HG03457 (cell line): ENCODE data around the gene AFF3.
"Not testable (repeated sequence)": the region's sequence is repeated elsewhere in the genome, so short reads cannot be mapped to it uniquely, and the experiment has no call there.

ENCODE experiments used
- ATAC-seq: cut with Tn5 transposase; IDR thresholded peaks from one replicate; pipeline ENCODE4 v1.9.1; 2021; ENCODE audit warnings: moderate number of reproducible peaks; ENCODE audit not compliant: unreplicated experiment

AFF3 gene

DNA sequence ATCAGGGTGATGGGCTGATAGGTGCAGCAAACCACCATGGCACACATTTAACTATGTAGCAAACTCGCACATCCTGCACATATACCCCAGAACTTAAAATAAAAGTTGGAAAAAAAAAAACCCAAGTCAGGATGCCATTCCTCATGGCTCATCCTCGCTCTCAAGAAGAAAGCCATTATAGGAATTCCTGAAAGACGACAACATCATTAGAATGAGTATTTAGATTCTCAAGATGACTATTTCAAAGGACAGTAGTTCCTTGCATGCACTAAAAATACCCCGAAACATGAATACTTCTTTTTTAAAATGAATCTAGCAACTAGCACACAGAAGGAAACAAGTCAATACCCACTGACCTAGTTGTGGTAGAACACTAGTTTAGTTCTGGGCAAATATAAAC, 366.8 kb downstream of the AFF3 start:
- ATAC-seq = no peak

DNA sequence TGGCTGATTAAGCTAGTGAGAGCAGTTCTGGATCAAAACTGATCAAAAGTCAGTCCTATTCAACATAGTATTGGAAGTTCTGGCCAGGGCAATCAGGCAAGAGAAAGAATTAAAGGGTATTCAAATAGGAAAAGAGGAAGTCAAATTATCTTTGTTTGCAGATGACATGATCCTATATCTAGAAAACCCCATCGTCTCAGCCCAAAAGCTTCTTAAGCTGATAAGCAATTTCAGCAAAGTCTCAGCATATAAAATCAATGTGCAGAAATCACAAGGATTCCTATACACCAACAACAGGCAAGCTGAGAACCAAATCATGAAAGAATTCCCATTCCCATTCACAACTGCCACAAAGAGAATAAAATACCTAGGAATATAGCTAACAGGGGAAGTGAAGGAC, 368.7 kb downstream of the AFF3 start:
- not testable (repeated sequence) for ATAC-seq

DNA sequence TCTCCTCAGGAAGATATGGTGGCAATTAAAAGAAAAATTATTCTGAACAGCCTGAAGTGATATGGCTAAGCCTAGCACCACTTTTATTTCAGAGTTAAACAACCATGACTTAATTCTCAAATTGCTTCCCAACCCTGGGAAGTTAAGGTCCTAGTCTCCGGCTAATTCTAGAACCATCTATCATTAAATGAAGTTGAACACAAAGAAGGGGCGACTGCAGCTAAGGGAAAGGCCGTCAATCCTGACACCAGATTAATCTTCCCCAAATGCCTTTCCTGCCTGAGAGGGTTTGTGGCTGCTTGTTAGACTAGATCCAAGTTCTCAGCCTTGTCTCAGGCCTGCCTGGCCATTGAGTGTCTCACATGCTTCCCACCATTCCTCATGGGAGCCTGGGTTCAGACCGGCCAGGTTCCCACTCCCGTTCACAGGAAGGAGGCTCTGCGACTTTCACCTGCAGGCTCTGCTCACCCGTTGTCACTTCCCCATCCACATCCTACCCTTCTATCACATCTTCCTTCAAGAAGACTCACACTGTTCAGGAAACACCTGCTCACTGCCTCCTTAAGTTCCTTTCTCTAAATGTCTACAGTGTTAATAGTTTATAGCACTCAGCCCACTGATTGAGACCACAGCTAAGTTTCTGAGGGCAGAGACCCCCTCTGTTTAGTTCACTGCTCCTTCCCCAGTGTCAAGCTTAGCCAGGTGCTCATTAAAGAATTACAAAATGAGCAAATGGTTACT, 369.6 kb downstream of the AFF3 start:
- no peak for ATAC-seq

DNA sequence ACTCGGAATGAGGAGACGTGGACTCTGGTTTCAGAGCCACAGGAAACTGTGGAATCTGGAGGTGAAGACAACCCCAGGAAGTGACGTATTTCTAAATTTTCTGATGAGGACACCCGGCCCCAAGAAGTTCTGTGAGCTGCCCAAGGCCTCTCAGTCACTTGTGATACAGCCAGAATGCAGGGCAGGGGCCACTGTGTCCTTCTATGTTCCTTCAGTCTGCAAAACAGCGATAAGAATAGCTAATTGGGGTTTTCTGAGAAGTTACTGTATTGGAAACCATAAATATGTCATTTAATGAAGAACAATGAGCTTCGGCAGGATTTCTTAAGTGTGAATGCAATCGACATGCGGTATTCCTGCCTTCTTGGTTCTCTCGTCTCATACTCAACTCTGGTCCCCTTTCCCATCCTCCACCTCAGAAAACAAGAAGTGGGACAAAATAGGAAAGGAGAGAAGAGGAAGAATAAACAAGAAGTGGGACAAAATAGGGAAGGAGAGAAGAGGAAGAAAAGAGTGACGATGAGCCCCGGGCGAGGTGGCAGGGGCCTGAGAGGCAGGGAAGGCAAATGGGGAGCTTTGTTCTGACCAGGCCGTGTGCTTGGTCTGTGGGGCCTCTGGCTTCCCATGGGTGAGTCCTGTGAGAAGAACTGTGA, 370.6 kb downstream of the AFF3 start:
- no peak for ATAC-seq

DNA sequence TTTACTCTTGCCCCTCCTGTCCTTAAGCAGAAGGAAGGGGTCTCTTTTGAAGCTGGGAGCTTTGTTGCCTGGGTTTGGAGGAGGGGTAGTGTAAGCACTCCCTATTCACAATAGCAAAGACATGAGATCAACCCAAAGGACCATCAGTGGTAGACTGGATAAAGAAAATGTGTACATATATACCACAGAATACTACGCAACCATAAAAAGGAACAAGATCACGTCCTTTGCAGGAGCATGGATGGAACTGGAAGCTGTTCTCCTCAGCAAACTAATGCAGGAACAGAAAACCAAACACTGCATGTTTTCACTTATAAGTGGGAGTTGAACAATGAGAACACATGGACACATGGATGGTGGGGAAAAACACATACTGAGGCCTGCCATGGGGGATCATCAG, 371.5 kb downstream of the AFF3 start:
- no peak for ATAC-seq

DNA sequence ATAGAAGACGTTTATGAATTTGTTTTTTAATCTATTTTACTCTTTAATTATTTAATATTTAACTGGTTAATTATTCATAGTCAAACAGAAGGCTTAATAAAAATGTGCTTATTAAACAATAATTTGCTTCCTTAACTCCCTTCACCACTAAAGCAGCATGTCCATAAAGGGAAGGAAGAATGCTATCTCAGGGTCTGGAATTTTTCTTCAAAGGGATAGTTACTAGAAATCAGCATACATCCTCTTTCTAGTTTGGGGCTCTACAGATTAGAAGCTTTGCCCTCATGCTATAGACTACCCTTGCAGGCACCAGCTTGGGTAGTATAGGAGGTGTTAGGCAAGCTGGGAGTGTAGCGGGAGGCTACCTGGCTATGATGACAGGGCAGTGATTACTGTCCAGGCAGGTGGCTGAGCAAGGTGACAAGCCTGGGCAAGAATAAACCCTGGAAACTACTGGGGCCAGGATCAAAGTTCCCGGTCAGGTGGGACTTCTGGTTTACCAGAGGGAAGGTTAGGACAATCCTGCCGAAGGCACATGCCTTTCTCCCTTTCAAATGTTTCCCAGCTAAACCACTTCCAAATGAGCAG, 376.6 kb downstream of the AFF3 start:
- no peak for ATAC-seq

DNA sequence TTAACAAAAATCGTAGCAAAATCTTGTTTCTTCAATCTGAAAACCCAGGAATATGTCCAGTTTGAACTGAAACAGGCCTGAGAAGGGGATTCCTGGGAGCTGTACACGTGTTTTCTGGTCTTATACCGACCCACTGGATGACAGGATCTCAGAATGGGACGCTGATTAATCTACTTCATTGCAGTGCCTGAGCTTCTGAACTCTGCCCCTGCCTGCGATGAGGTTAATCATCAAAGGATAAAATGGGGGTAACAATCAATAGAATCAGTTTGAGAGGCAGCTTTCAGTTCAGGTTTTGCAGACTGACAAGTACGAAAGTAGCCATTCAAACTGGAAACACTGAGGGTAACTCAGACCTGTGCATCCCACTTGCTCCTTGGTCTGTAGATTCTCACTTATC, 378.6 kb downstream of the AFF3 start:
- no peak for ATAC-seq

DNA sequence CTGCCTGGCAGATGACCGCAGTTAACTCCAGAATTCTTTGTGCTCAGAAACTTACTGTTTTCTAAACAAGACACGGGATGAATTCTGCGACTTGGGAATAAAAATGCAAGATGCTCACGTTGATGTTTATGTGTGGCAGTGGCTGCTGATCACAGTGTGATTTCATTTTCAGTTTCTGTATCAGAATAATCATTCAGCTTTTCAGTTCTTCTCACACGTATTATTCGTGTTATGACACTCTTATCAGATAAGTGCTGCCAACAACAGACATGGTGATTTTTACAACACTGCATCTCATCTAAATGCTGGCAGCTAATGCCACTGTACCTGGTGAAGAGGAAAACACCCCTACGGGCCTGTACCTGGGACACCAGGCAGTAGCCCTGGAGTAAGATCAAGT, 379.7 kb downstream of the AFF3 start:
- ATAC-seq = no peak

DNA sequence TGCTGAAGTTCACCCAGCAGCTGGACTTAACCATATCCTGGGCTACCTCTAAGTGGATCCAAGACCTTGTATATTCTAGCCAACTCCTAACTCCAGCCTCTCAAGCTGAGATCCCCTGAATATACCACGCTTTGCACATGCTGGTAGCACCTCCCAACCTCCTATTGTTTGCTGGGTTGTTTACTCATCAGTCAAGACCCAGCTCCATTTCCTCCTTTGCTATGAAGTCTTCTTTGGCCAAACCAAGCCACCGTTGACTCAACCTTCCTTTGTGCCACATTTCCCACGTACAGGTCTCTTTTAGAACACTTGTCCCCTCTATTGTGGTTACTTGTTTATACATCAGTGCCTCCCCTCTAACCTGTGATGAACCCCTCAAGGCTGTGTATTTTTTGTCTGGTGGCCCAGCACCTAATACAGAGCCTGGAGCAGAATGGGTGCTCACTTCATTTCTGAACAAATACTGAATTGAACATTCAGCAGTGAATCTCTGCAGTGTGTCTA, 384.7 kb downstream of the AFF3 start:
- no peak for ATAC-seq

DNA sequence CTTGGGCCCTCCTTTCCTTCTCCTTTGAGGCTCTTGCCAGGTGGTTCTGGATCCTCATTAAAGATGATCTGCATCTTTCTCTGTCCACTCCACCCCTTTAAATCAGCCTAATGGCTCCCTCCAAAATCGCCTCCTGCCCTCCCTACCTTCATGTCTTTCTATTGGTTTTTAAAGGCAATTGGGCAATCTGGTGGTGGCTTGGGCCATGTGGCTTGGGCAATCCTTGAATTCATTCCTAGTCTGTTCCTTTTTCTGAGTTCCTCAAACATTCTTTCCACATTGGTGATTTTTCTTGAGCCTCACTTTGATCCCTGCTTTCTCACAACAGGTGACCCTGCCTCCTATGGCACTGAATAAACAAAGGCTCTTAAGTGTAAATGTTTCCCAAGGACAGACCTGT, 386.3 kb downstream of the AFF3 start:
- ATAC-seq = no peak

DNA sequence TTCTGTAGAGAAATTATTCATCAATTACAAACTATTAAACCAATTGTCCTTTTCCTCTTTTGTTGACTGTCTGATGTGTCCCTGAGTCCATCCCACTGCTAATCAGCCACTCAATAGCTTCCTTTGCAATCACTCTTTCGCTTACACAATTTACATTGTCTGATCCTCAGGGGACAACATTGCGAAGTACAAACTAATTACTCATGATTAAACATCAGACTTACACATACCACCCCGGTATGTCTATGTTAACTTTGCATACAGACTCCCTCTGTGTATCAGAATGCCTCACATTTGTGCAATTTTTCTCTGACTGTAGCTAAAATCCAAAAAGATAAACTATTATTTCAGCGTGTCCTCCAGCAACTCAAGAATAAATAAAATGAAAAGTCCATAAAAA, 388.2 kb downstream of the AFF3 start:
- ATAC-seq = no peak

DNA sequence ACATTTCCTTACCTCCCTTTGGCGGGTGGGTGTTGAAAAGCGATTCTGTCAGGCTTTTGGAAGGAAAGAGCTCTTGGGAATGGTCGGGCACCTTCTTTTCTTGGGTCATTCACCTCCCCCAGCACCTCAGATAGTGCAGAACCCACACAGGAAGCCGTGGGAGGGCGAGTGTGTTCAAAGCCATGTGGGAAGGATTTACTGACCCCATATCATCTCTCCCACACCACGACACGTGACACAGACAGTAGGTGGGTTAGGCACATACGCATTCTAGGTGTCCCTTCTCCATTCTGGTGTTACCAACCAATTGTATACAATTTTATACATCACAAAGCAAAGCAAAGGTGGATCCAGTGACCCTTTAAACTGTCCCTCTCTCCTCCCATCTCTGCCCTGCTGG, 388.9 kb downstream of the AFF3 start:
- no peak for ATAC-seq

DNA sequence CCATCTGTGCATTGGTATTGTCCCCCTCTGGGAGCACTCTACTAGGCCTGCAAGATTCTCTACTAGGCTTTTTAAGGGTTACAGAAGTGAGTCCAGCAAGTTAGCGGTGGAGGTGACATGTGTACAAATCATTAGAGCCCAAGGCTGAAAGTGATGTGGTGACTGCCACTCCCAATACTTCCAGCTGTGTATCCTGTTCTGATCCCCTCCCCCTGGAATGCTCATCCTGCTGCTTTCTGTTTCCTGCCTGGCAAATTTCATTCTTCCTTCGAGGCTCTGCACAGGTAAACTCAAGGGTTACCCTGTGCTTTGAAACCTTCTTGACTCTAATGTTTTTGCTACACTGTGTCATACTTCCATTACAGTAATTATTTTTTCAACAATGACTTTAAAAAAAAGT, 394.0 kb downstream of the AFF3 start:
- no peak for ATAC-seq

DNA sequence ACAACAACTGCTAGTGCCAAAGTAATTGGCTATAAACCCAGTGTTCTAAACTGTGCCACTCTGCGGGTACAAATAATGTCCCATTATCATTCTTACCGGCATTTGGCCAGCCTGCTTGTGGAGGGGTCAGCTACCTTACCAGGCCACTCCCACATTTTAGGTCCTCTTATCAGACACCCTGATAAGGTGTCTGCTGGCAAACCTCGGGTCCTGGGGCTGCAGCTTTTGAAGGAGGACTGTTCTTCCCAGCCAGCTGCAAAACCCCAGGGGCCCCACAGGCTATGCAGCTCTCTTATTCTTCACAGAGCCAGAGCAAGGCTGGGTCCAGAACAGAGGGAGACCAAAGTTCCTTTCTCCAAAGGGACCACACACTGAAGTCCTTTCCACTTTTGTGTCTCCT, 394.5 kb downstream of the AFF3 start:
- no peak for ATAC-seq

DNA sequence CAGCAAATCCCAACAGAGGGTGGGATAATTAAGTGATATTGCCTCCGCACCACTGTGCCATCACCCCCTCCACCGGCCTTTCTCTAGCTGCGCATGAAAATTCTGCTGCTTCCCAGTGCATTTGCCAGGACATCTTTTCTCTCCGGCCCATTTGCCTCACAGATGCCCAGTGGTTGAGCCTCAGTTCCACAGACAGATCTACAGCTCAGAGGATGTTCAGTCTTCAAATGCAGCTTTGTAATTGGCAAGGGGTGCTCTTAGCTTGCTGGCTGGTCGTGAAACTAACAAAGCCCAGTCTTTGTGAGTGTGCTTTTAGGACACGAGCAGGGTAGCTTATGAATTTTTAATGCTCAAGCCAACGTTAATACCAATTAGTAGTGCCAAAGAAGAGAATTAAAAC, 399.2 kb downstream of the AFF3 start:
- ATAC-seq = no peak

DNA sequence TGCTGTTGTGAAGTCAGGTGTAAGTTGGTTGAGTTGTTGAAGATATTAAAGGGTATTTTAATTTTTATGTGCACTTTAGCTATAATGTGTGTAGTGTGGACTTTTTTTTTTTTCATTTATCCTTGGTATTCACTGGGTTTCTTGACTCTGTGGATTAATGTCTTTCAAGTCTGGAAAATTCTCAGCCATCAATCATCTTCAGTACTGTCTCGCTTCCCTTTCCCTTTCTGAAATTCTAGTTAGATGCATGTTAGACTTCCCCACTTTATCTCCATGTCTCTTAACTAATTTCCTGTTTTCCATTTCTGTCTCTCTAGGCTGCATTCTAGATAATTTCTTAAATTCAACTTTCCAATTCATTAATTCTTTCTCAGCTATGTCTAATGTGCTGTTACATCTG, 404.9 kb downstream of the AFF3 start:
- no peak for ATAC-seq

DNA sequence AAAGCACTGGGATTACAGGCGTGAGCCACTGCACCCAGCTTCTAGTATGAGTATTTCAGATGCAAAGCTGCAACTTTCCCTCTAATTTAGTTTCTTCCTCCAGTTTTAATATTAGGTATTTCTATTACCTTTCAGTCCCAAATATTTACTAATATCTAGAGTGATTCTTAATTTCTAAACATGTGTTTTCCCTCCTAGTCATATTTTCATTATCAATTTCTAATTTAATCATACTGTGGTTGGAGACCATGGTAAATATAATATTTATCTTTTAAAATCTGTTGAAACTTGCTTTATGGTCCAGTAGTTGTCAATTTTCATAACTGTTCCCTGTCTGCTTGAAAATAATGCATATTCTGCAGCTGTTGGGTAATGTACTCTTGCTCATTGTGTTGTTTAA, 406.6 kb downstream of the AFF3 start:
- ATAC-seq = no peak

DNA sequence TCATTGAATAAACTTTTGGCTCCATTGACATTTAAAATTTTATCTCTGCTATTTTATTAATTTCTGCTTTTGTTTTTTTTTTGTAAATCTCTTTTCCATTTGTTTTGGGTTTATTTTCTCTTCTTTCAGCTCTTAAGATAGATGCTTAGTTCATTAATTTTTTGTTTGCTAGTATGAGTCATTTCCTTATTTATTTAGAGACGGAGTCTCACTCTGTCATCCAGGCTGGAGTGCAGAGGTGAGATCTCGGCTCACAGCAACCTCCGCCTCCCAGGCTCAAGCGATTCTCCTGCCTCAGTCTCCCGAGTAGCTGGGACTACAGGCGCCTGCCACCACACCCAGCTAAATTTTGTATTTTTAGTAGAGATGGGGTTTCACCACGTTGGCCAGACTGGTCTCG, 407.1 kb downstream of the AFF3 start:
- ATAC-seq = not testable (repeated sequence)

DNA sequence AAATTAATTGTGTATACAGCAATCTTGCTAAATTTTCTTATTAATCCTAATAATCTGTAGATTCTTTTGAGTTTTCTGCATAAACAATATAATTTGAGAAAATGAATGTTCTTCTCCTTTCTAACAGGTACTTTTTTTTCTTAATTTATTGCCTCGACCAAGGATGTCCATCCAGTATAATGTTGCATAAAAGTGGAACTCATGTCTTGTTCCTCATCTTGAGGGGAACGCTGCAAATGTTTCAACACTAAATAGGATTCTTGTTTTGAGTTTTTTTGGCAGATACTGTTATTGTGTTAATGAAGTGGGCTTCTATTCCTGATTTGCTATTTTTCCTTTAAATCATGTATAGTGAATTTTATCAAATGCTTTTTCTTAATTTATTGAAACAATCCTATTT, 408.2 kb downstream of the AFF3 start:
- ATAC-seq = no peak

DNA sequence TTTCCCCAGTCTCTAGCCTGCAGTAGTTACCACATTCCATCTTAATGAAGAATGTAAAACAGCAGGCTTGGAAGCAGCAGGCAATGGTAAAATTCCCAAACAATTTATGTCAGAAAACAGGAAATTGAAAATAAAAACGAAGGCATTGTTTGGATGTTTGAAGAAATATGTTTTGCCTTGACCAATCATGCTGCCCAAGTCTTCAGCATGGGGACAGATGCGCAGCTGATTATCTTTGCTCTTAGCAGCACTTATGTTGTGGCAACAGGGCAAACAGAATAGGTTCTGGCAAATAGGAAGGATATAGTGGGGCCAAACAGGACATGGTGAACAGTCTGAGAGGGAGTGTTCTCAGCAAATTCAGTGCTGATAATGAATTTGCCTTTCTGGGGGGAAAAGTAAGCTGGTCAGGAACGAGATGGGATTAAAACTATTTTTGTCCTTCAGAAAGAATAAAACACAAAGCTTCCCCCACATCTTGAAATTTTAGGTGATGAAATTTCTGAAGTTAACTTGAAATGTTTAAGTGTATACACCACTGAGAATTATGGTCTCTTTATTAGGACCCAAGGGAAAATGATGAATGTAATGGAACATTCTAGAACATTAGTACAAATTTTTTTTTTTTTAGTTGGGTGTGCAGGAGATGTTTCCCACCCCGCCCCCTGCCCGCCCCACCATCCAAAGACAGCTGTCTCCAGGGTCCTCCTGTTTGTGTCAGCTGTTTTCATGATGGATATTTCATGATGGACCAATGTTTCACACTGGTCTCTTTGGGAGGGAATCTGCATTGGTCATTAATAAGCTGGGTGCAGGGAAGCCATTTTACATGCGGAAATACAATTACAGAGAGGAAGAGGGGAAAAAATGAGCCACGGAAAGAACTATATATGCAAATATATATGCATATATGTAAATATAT, 413.0 kb downstream of the AFF3 start:
- no peak for ATAC-seq

DNA sequence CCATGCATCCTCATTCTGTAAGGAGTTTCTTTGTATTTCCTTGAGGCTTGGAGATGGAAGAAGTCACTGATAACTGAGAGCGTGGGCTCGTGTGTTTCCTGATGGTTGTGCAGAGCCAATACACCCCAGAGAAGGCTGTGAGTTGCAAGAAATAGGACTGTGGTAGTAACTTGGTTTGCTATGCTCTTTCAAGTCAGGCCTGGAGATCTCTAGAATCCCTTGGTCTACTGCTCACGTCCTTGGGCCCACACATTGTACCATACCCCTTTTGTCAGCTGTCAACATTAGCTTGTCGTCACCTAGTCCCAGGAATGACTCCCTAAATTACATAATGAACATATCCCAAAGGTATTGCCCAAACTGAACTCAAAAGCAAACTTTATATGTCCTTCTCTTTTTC, 414.2 kb downstream of the AFF3 start:
- no peak for ATAC-seq
